ENCODE data around the gene EFHB.

DNA sequence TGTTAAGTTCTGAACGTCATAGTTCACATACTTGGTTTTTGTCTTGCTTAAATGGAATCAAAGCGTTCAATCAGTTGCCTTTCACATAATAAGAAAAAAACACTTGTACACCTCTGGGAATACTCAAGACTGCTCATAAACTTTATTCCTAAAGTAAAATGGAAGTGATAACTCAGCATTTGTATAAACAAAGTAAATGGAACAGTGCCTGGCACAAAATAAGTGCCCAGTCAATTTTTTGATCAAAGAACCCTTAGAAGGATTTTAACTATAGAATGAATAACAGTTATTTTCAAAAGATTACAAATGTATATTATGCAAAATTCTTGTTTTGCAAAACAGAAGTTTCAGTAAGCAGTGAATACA, 14.2 kb upstream of the EFHB start:
- TF ChIP-seq, protein P1, sequence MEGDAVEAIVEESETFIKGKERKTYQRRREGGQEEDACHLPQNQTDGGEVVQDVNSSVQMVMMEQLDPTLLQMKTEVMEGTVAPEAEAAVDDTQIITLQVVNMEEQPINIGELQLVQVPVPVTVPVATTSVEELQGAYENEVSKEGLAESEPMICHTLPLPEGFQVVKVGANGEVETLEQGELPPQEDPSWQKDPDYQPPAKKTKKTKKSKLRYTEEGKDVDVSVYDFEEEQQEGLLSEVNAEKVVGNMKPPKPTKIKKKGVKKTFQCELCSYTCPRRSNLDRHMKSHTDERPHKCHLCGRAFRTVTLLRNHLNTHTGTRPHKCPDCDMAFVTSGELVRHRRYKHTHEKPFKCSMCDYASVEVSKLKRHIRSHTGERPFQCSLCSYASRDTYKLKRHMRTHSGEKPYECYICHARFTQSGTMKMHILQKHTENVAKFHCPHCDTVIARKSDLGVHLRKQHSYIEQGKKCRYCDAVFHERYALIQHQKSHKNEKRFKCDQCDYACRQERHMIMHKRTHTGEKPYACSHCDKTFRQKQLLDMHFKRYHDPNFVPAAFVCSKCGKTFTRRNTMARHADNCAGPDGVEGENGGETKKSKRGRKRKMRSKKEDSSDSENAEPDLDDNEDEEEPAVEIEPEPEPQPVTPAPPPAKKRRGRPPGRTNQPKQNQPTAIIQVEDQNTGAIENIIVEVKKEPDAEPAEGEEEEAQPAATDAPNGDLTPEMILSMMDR (IDR thresholded peaks at IDR 0.05): no peak
- no peak for TF ChIP-seq POLR2A (IDR thresholded peaks at IDR 0.05)
